NCI-H1436 (cell line): ENCODE results near the gene LST1.
"Not testable (repeated sequence)": the region's sequence is repeated elsewhere in the genome, so short reads cannot be mapped to it uniquely, and the experiment has no call there.

ENCODE experiments used
- DNase-seq: peaks from one replicate; lab custom pipeline; 2025; lab: John Stamatoyannopoulos, UW

LST1 gene

GRCh38 chr6:31580807-31581433 is 5.2 kb upstream of the LST1 start:
- peak; percentile 62 for DNase-seq

DNA sequence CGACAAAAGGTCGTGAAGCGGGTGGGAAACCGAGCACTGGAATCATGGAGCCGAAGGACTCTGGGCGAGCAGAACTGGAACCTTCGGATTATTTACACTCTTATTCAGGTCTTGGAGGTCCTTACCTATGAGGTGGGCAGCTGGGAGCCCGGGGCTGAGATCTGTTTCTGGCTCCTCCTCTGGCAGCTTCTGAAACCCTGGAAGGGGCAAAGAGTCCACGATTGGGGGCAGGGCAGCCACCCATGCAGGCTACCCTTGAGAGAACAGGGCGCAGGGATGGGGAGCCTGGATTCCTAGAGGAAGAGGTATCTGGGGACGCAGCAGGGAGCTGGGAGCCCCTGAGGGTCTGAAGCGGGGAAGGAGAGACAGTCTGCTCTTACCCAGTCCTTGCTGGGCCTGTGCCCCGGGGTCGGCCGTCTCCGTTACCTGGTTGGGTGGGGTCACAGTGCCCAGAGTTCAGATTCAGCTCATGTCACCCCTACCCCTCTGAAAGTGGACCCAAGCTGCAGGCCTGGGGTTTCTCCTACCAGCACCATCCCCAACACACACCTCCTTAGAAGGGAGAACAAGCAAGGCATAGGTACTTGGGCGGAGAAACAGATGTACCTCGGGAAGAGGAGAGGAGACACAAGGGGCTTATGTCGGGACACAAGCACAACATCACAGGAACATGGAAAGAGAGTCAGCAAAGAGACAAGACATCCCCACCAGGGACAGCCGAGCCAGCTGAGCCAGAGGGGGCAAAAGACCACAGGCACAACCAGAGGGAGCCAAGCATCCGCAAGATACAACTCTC is 4.4 kb upstream of the LST1 start:
- DNase-seq: no peak

- no peak for DNase-seq
Observed at GRCh38 chr6:31582230-31582643, 3.8 kb upstream of the LST1 start, which contains the start of gene LTB. Gene LTB, minus strand, starts transcription at chr6:31582424. Its CDS starts 7 bp downstream, at chr6:31582417.

DNA sequence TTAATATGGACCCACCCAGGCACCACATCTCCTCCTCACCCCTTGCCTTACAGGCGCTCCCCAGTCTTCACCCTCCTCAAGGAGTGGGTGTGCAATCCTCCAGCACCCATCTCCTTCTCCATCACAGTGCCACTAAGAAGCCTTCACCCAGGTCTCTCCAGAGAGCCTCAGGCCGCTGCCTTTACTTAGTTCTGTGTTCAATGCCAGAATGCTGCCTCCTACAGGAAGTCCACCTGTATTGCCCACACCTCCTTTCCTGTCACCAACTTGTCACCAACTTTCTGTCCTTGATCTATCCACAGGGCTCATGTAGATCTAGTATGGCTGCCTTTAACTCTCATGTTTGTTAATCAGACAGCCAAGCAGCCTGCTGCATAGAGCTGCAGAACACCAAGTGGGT is 586 bp upstream of the LST1 start:
- no peak for DNase-seq

GRCh38 chr6:31586599-31587281 is 663 bp downstream of the LST1 start:
- DNase-seq: no peak

DNA sequence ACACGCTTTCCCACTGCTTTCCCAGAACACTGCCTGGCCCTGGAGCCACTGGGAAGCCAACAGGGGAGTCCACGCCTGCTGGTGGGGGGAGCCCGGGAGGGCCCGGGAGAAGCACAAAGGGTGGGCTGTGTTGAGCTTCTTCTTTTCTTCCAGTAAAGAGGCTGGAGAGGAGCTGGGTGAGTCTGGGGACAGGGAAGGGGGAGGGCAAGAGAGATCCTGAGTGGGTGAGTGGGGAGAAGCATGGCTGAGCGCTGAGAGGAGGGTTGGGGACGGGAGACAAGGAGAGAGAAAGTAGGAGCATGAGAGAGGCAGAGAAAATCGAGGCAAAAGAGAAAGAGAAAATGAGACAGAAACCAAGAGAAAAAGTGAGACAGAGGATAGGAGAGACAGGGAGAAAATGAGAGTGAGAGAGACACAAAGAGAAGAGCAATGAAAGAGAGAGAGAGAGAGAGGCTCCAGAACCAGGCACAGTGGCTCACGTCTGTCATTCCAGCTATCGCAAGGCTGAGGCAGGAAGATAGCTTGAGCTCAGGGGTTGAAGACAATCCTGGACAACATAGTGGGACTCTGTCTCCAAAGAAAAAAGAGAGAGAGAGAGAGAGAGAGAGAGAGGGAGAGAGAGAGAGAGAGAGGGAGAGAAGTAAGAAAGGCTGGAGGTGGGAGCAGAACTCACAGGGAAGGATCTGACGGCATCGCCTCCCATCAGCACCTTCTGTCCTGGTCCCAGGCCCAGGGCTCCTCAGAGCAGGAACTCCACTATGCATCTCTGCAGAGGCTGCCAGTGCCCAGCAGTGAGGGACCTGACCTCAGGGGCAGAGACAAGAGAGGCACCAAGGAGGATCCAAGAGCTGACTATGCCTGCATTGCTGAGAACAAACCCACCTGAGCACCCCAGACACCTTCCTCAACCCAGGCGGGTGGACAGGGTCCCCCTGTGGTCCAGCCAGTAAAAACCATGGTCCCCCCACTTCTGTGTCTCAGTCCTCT is 2.0 kb downstream of the LST1 start:
- DNase-seq: no peak

DNA sequence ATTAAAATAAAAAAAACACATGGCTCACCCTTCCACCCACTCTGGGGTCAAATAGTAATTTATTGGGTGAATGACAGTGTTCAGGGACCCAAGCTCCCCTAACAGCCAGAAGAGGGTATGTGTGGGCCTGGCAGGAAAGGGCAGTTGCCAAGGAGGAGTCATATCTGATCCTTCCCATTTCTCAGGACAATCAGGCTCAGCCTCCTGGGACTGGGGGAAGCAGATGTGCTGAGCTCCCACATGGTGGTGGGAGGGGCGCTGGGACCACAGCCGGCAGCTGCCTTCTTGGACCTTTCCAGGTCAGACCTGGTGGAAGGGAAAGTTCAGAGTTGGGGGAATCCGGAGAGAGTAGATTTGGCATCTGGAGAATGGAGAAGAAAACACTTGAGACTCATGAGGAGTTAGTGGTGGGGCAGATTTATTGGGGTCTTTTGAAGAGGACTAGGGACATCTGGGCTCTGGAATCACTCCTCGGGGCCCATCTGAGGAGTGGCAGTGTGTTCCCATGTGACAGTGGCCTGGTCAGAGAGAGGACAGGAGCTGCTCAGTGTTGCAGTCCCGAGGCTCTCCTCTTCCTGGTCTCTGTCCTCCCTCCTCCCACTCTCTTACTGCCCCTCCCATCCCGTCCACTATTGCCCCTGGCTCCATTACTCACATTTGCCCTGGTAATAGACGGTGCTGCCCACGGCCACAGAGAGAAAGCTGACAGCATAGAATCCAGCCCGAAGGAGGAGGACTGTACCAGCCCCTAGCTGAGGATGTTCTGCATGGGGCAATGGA is 3.0 kb downstream of the LST1 start:
- DNase-seq: no peak

- DNase-seq: not testable (repeated sequence)
Observed at GRCh38 chr6:31590691-31591090, 4.6 kb downstream of the LST1 start.

- DNase-seq: no peak
Observed at GRCh38 chr6:31592396-31592771, 6.3 kb downstream of the LST1 start.

- DNase-seq: peak; percentile 8
Observed at GRCh38 chr6:31597006-31597405, 10.9 kb downstream of the LST1 start.

GRCh38 chr6:31607317-31607716 is 21.2 kb downstream of the LST1 start:
- DNase-seq: no peak

GRCh38 chr6:31609519-31610406 is 23.7 kb downstream of the LST1 start:
- DNase-seq: peak; percentile 18

- DNase-seq: no peak
Observed at GRCh38 chr6:31610968-31611367, 24.9 kb downstream of the LST1 start.

GRCh38 chr6:31614075-31614619 is 28.1 kb downstream of the LST1 start:
- no peak for DNase-seq

DNA sequence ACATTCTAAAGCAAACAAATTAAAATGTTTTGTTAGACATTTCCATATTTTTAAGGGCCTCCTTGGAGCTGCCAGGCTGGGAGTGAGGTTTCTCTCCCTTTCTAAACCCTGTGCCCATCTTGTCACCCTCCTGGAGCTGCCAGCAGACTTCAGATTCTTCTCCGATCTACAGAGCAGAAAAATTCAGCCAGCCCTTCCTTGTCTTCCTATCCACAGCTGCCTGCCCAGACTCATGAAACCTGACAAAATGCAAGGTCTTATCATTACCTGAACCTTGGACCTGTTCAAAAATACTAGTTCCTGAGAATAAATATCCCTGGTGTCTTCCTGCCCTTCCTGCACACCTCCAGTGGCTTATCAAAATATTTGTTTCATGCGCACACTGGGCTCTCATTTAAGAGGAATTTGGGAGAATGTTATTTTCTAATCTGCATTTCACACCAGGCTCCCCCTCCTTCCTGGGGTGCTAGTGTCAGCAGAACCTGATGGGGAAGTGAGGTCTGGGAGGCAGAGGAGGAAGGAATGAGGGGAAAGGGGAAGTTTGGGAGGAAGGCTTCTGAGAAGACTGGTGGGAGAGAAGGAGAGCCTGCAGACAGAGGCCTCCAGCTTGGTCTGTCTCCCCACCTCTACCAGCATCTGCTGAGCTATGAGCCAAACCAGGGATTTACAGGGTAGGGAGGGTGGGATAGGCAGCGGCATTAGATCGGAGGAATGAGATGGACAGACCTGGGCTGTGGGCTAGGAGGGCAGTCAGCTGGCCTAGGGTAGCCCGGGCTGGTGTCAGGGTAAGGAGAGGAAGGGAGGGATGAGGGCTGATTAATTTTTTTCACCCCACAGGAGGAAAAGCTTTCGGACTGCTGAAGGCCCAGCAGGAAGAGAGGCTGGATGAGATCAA is 28.9 kb downstream of the LST1 start, which contains the start of gene AIF1:
AIF1 (plus strand) TSS at position 551 of the 895 bp plus-strand sequence; CDS start at position 647, 96 bp downstream.
- DNase-seq: no peak

DNA sequence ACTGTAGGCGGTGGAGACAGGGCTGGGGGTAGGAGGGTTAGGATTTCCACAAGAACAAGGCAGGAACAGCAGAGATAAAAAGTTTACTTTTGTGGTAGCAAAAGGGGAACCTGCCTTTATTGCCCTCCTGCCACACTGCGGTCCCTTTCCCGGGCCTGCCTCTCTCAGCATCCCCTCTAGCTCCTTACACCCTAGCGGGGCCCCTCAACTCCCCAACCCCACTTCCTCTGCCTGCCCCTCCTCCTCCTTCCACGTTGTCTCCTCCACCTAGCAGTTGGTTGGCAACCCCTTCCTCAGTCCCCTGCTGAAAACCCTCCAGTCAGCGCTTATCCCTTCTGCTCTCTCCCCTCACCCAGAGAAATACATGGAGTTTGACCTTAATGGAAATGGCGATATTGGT is 29.7 kb downstream of the LST1 start:
- no peak for DNase-seq

- DNase-seq: no peak
Observed at GRCh38 chr6:31617010-31617409, 30.9 kb downstream of the LST1 start.

DNA sequence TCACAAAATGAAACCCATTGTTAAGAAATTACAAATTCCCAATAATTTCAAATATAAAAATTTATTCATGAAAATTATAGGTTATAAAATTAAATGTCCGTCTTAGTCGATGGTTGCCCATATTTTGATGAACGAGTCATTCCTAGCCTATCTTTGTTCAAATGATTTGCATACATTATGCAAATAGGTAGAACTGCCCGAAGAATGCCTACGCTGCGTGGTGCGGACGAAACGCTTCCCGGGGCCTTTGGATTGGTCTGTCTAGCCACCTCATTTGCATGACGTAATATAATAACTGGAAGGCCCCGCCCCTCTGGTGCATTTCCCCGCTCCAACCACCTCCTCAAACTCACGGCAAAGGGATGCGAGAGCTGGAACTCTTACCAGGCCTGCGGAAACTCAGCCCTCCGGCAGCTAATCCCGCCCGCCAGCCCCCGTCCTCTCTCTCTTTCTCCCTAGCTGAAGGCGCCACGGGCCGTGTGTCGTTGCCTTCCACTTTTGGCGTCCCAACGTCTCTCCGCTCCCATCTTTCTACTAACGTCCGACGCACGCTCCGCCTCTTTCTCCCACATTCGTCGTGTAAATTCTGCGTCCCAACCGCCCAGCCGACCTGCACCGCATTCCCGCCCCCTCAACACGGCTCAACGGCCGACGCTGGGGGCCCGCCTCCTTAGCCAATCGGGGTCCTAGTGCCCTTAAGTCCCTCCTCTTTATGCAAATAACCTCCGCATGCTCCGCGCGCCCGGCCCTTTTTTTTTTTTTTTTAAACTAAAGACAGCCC is 33.9 kb downstream of the LST1 start:
- peak; percentile 98 for DNase-seq
